ENCODE measurements around the gene MEX3A. TPM values are rescaled to one million over a fixed set of nuclear protein-coding genes. Genes with fewer than 3 reads are reported as not detected.

The MEX3A gene, protein sequence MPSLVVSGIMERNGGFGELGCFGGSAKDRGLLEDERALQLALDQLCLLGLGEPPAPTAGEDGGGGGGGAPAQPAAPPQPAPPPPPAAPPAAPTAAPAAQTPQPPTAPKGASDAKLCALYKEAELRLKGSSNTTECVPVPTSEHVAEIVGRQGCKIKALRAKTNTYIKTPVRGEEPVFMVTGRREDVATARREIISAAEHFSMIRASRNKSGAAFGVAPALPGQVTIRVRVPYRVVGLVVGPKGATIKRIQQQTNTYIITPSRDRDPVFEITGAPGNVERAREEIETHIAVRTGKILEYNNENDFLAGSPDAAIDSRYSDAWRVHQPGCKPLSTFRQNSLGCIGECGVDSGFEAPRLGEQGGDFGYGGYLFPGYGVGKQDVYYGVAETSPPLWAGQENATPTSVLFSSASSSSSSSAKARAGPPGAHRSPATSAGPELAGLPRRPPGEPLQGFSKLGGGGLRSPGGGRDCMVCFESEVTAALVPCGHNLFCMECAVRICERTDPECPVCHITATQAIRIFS
- total RNA-seq (not detected), polyA plus RNA-seq (not detected)

GRCh38 chr1:156082309-156083091 is at the start of gene MEX3A:
Gene MEX3A, minus strand, starts transcription at chr1:156082465. Its CDS starts 467 bp downstream, at chr1:156081998.
- POLR2A ChIA-PET (ENCODE audit: partially characterized antibody): interaction anchor here (0.7 to 1.3 kb wide), 2 partner anchors 131 to 200 kb away, joined by 3 to 7 read pairs; partner anchors contain the start of genes PMF1 and SMG5
- Histone ChIP-seq H3K27ac (ENCODE audit: low read depth, low read length) (peak within 1 kb of the TSS; percentile 43), H3K9me3 (ENCODE audit: control insufficient read depth in 1 of 2, low read length in 2 of 2) (no peaks in the 10 kb centered on the region), H3K4me3 (ENCODE audit: low read length in 2 of 2) (peak within 1 kb of the TSS; percentile 68 to 81), H3K4me1 (ENCODE audit: insufficient read depth, low read length) (peaks cover 19% of the 10 kb centered on the region), H3K27me3 (ENCODE audit: insufficient read depth, low read length) (peaks cover 10% of the 10 kb centered on the region), H3K36me3 (ENCODE audit: insufficient read depth, low read length) (no peaks in the 10 kb centered on the region)
- H3K9me3 Mint-ChIP-seq: no peaks in the 10 kb centered on the region
- H3K4me1 Mint-ChIP-seq: peaks cover 5 to 15% (median 9%) of the 10 kb centered on the region in 4 donors
- CTCF ChIA-PET (ENCODE audit: partially characterized antibody): interaction anchor here (0.6 to 3.0 kb wide), 3 partner anchors 47 to 145 kb away, joined by 3 to 16 read pairs (median 8); no protein-coding TSS in a partner anchor
- H3K4me3 Mint-ChIP-seq: peak within 1 kb of the TSS; percentile 83 to 88 (median 86)
- peaks cover 10 to 20% of the 10 kb centered on the region in 2 donors for H3K27me3 Mint-ChIP-seq
- H3K36me3 Mint-ChIP-seq: no peaks in the 10 kb centered on the region
- peak; percentile 51 to 61 (median 58) for DNase-seq
- intact Hi-C loops (cut with micrococcal nuclease): loop anchor here (1.0 to 2.0 kb wide), 2 partner anchors 28 to 130 kb away; partner anchors contain the start of genes LAMTOR2 and PMF1
- H3K27ac Mint-ChIP-seq: peak within 1 kb of the TSS in 3 of 7 donors; percentile 72 to 86 (median 84)

DNA sequence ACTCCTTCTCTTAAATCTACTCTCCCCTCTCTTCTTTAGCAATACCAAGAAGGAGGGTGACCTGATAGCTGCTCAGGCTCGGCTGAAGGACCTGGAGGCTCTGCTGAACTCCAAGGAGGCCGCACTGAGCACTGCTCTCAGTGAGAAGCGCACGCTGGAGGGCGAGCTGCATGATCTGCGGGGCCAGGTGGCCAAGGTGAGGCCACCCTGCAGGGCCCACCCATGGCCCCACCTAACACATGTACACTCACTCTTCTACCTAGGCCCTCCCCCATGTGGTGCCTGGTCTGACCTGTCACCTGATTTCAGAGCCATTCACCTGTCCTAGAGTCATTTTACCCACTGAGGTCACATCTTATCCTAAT is 48.3 kb upstream of the MEX3A start:
- intact Hi-C loops (cut with micrococcal nuclease): loop anchor here (1.0 kb wide), 2 partner anchors 34 to 40 kb away; no protein-coding TSS in a partner anchor
- ChIA-PET CTCF (ENCODE audit: partially characterized antibody) (interaction anchor here (1.0 to 13.7 kb wide), 12 partner anchors 11 to 192 kb away, joined by 3 to 716 read pairs (median 16); partner anchors contain the start of gene LMNA), POLR2A (ENCODE audit: partially characterized antibody) (interaction anchor here (6.3 to 21.9 kb wide), 2 partner anchors 14 to 32 kb away, joined by 110 to 527 read pairs; partner anchors contain the start of gene LMNA)
- H3K4me3 ChIP-seq (ENCODE audit: low read length in 2 of 2): no peak overlapping the region
- H3K27me3 Mint-ChIP-seq: no peaks in the 10 kb centered on the region
- peaks cover 48% of the 10 kb centered on the region for H3K4me1 ChIP-seq (ENCODE audit: insufficient read depth, low read length)
- H3K27ac ChIP-seq (ENCODE audit: low read depth, low read length): no peak overlapping the region
- no peaks in the 10 kb centered on the region for H3K27me3 ChIP-seq (ENCODE audit: insufficient read depth, low read length)
- H3K9me3 ChIP-seq (ENCODE audit: control insufficient read depth in 1 of 2, low read length in 2 of 2): no peaks in the 10 kb centered on the region
- H3K4me1 Mint-ChIP-seq: peaks cover 22 to 48% (median 42%) of the 10 kb centered on the region in 4 donors
- DNase-seq: peak in 1 of 5 donors; percentile 41
- H3K27ac Mint-ChIP-seq: peak overlapping the region; percentile 15 to 97 (median 91)
- H3K4me3 Mint-ChIP-seq: peak overlapping the region in 1 of 8 donors; percentile 57
- peaks cover 0 to 1% (median 0%) of the 10 kb centered on the region in 8 donors for H3K9me3 Mint-ChIP-seq
- H3K36me3 ChIP-seq (ENCODE audit: insufficient read depth, low read length): peaks cover 14% of the 10 kb centered on the region
- H3K36me3 Mint-ChIP-seq: peaks cover 0 to 36% of the 10 kb centered on the region in 2 donors

- H3K27ac Mint-ChIP-seq: peak overlapping the region; percentile 71 to 97 (median 91)
- H3K4me1 ChIP-seq (ENCODE audit: insufficient read depth, low read length): peaks cover 51% of the 10 kb centered on the region
Measured at GRCh38 chr1:156129687-156130577, 47.7 kb upstream of the MEX3A start.

DNA sequence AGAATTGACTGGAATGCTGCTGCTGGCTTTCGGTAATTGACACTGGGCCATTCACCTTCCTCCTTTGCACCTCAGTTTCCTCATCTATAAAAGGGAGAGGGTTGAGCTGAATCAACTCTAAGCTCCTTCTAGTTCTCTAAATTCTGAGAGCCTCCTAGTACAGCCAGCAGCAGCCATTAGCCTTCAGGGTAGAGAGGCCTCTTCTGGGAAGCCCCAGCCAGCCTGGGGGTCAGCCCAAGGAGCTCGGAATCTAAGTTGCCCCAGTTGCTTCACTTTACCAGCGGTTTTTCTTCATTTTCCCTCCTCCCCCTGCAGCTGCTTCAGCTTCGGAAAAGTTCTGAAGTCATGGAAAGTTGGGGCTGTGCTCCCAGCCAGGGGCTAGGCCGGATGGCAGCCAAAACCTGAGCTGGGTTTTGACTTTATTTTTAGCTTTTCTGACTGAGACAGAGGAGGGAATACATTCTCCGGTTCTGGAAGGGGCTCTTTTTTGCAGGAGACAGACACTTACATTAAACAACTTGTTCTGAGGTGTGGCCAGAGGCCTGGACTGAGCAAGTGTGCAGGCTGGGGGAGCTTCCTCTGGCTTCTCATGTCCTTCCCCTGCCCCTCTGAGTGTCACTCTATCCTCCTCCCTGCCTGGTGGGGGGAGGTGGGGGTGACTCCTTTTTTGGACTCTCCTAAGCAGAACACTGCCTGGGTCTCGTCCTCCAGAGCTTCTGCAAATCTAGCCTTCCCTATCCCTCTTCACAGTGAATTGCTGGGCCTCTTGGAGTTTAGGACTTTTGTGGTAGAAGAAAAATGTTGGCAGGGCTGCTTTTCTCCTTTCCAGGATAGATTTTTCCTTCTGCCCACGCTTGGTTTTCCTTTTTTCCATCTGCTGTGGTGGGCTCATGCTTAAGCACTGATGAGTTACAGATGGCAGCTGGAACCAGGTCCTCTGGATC is 46.7 kb upstream of the MEX3A start:
- H3K9me3 ChIP-seq (ENCODE audit: control insufficient read depth in 1 of 2, low read length in 2 of 2): no peaks in the 10 kb centered on the region
- peak in 1 of 5 donors; percentile 41 for DNase-seq
- H3K4me1 Mint-ChIP-seq: peaks cover 32 to 65% (median 54%) of the 10 kb centered on the region in 4 donors
- peak overlapping the region in 5 of 8 donors; percentile 8 to 58 (median 32) for H3K4me3 Mint-ChIP-seq
- no peak overlapping the region for H3K4me3 ChIP-seq (ENCODE audit: low read length in 2 of 2)
- no peak overlapping the region for H3K27ac ChIP-seq (ENCODE audit: low read depth, low read length)
- H3K27me3 Mint-ChIP-seq: no peaks in the 10 kb centered on the region
- ChIA-PET CTCF (ENCODE audit: partially characterized antibody) (interaction anchor here (0.6 to 13.7 kb wide), 13 partner anchors 11 to 117 kb away, joined by 3 to 716 read pairs (median 14); partner anchors contain the start of genes LMNA, PMF1 and SLC25A44), POLR2A (ENCODE audit: partially characterized antibody) (interaction anchor here (0.8 to 21.9 kb wide), 5 partner anchors 7 to 84 kb away, joined by 3 to 527 read pairs (median 4); partner anchors contain the start of genes LMNA and PMF1)
- H3K27ac Mint-ChIP-seq: peak overlapping the region; percentile 35 to 97 (median 85)
- H3K4me1 ChIP-seq (ENCODE audit: insufficient read depth, low read length): peaks cover 61% of the 10 kb centered on the region
- H3K36me3 ChIP-seq (ENCODE audit: insufficient read depth, low read length): peaks cover 4% of the 10 kb centered on the region
- intact Hi-C loops (cut with micrococcal nuclease): no loop called here
- H3K27me3 ChIP-seq (ENCODE audit: insufficient read depth, low read length): no peaks in the 10 kb centered on the region
- H3K36me3 Mint-ChIP-seq: peaks cover 0 to 26% of the 10 kb centered on the region in 2 donors
- H3K9me3 Mint-ChIP-seq: peaks cover 0 to 3% (median 0%) of the 10 kb centered on the region in 8 donors

More at GRCh38 chr1:156129687-156130577, 47.7 kb upstream of the MEX3A start:
- Histone ChIP-seq H3K36me3 (ENCODE audit: insufficient read depth, low read length) (peaks cover 13% of the 10 kb centered on the region), H3K27ac (ENCODE audit: low read depth, low read length) (no peak overlapping the region), H3K4me3 (ENCODE audit: low read length in 2 of 2) (no peak overlapping the region), H3K9me3 (ENCODE audit: control insufficient read depth in 1 of 2, low read length in 2 of 2) (no peaks in the 10 kb centered on the region), H3K27me3 (ENCODE audit: insufficient read depth, low read length) (no peaks in the 10 kb centered on the region)
- Mint-ChIP-seq H3K4me1 (peaks cover 26 to 55% (median 46%) of the 10 kb centered on the region in 4 donors), H3K27me3 (no peaks in the 10 kb centered on the region), H3K36me3 (peaks cover 0 to 33% of the 10 kb centered on the region in 2 donors), H3K4me3 (peak overlapping the region in 4 of 8 donors; percentile 18 to 57 (median 46)), H3K9me3 (peaks cover 0 to 3% (median 0%) of the 10 kb centered on the region in 8 donors)
- intact Hi-C loops (cut with micrococcal nuclease): loop anchor here (1.0 kb wide), 2 partner anchors 34 to 40 kb away; no protein-coding TSS in a partner anchor
- ChIA-PET CTCF (ENCODE audit: partially characterized antibody) (interaction anchor here (0.5 to 13.7 kb wide), 14 partner anchors 10 to 969 kb away, joined by 3 to 716 read pairs (median 14); partner anchors contain the start of gene LMNA), POLR2A (ENCODE audit: partially characterized antibody) (interaction anchor here (1.1 to 21.9 kb wide), 3 partner anchors 8 to 32 kb away, joined by 3 to 527 read pairs (median 110); partner anchors contain the start of gene LMNA)
- DNase-seq: peak; percentile 62 to 78 (median 69)

DNA sequence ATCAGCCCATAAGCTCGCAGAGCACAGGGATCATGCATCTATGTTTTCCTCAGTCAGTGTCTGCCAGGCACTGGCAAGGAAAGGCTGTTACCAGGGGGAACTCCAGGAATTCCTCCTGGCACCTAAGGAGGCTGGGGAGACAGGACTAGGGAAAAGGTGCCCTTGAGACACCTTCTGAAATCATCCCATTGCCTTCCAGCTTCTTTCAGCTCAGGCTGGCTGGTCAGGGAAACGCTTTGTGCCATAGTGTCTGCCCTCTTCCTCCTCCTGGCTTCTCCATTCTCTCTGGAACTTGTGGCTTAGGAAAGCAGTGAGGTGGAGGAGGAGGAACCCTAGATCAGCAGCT is 46.0 kb upstream of the MEX3A start:
- intact Hi-C loops (cut with micrococcal nuclease): no loop called here
- Histone ChIP-seq H3K4me1 (ENCODE audit: insufficient read depth, low read length) (peaks cover 67% of the 10 kb centered on the region), H3K36me3 (ENCODE audit: insufficient read depth, low read length) (no peaks in the 10 kb centered on the region), H3K9me3 (ENCODE audit: control insufficient read depth in 1 of 2, low read length in 2 of 2) (no peaks in the 10 kb centered on the region), H3K4me3 (ENCODE audit: low read length in 2 of 2) (no peak overlapping the region), H3K27me3 (ENCODE audit: insufficient read depth, low read length) (no peaks in the 10 kb centered on the region), H3K27ac (ENCODE audit: low read depth, low read length) (no peak overlapping the region)
- ChIA-PET POLR2A (ENCODE audit: partially characterized antibody) (interaction anchor here (0.9 to 21.9 kb wide), 3 partner anchors 12 to 85 kb away, joined by 3 to 527 read pairs (median 110); partner anchors contain the start of genes LMNA and PMF1), CTCF (ENCODE audit: partially characterized antibody) (interaction anchor here (0.6 to 13.7 kb wide), 11 partner anchors 11 to 97 kb away, joined by 3 to 716 read pairs (median 12); partner anchors contain the start of genes LMNA, PMF1 and SLC25A44)
- Mint-ChIP-seq H3K27me3 (no peaks in the 10 kb centered on the region), H3K36me3 (peaks cover 0 to 25% of the 10 kb centered on the region in 2 donors), H3K9me3 (peaks cover 0 to 3% (median 0%) of the 10 kb centered on the region in 8 donors), H3K4me3 (peak overlapping the region in 4 of 8 donors; percentile 32 to 71 (median 47)), H3K27ac (peak overlapping the region; percentile 35 to 97 (median 85)), H3K4me1 (peaks cover 39 to 71% (median 60%) of the 10 kb centered on the region in 4 donors)
- DNase-seq: no peak

All from CD4-positive, alpha-beta memory T cell (primary cell).